ENCODE measurements around the gene PRORP. TPM values are rescaled to one million over a fixed set of nuclear protein-coding genes. Genes with fewer than 3 reads are reported as not detected.

Gene PRORP
- total and polyA plus RNA-seq, 9 of the 15 experiments (the other 6 are each of a cell fraction or from before 2014, with no cell fraction given) = 21.9 to 48.7 (median 36.5) TPM

DNA sequence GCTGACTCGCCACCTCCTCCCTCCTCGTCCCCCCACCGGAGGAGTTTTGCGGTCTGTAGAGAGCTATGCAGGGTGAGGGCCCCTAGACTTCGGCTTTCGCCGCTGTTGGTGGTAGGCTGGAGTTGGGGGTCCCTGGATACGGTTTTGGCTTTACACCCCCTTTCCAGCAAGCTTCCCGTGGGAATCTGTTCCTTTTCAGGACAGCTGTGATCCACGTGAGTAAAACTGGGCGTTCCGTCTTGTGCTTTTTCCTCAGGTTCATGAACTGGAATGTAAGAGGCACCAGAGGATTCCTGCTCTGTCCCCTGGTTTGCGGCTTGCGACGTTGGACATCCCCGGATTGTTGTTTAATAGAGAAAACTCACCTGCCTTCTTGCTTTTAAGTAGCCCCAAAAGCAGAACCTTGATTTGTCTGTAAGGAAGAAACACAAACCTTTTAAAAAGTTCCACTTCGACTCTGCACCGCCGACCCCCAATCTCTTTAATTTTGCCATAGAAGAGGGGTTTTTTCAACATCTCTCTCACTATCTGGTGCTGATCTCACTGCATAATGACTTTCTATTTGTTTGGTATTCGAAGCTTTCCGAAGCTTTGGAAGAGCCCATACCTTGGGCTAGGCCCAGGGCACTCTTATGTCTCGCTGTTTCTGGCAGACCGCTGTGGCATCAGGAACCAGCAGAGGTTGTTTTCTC lies 490 bp downstream of the PRORP start (continued):
- TF ChIP-seq THRB (CRISPR knock-in tag; conservative IDR thresholded peaks at IDR 0.05) = no peak
- TF ChIP-seq MYNN (IDR thresholded peaks at IDR 0.05) = no peak
- TF ChIP-seq MYNN (CRISPR knock-in tag; IDR thresholded peaks at IDR 0.05) = no peak
- TF ChIP-seq NCOA2 (IDR thresholded peaks at IDR 0.05; ENCODE audit: partially characterized antibody in 2 of 2) = no peak
- TF ChIP-seq SAFB (IDR thresholded peaks at IDR 0.05; ENCODE audit: borderline replicate concordance, low read depth, low read length) = no peak
- no peak for TF ChIP-seq SP1 (CRISPR knock-in tag; IDR thresholded peaks at IDR 0.05)
- TF ChIP-seq HCFC1 (IDR thresholded peaks at IDR 0.05; ENCODE audit: low read depth, low read length) = no peak
- no peak for TF ChIP-seq SFPQ (IDR thresholded peaks at IDR 0.05; ENCODE audit: low read depth, low read length)
- TF ChIP-seq FOXM1 (IDR thresholded peaks at IDR 0.05; ENCODE audit: low read depth) = no peak
- TF ChIP-seq FOXM1 (CRISPR knock-in tag; IDR thresholded peaks at IDR 0.05; ENCODE audit: low read depth) = no peak
- TF ChIP-seq, protein P1, sequence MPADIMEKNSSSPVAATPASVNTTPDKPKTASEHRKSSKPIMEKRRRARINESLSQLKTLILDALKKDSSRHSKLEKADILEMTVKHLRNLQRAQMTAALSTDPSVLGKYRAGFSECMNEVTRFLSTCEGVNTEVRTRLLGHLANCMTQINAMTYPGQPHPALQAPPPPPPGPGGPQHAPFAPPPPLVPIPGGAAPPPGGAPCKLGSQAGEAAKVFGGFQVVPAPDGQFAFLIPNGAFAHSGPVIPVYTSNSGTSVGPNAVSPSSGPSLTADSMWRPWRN (IDR thresholded peaks at IDR 0.05; ENCODE audit: low read depth) = no peak
- peak; percentile 66; the same call in 1 of the 2 replicates for TF ChIP-seq GTF2E2 (tag; IDR thresholded peaks at IDR 0.05)
- no peak for TF ChIP-seq DPF2 (IDR thresholded peaks at IDR 0.05)
- TF ChIP-seq SUPT5H (IDR thresholded peaks at IDR 0.05) = peak; percentile 30; the same call in 1 of the 2 replicates
- no peak for TF ChIP-seq CBX2 (IDR thresholded peaks at IDR 0.05; ENCODE audit: insufficient read depth, low read length, poor library complexity, severe bottlenecking)
- TF ChIP-seq NBN (IDR thresholded peaks at IDR 0.05; ENCODE audit: low read depth) = peak; percentile 57; the same call in 1 of the 2 replicates
- TF ChIP-seq FOS (IDR thresholded peaks at IDR 0.05; ENCODE audit: extremely low read depth, insufficient read length) = no peak
- TF ChIP-seq MIER1 (IDR thresholded peaks at IDR 0.05; ENCODE audit: low read depth) = no peak
- TF ChIP-seq ZNF764 (CRISPR knock-in tag; IDR thresholded peaks at IDR 0.05; ENCODE audit: low read depth) = no peak
- peak; percentile 36; the same call in 1 of the 2 replicates for TF ChIP-seq GATA2 (CRISPR knock-in tag; IDR thresholded peaks at IDR 0.05)
- no peak for TF ChIP-seq MEF2A (IDR thresholded peaks at IDR 0.05; ENCODE audit: control insufficient read depth, low read depth, low read length)
- TF ChIP-seq TFE3 (CRISPR knock-in tag; IDR thresholded peaks at IDR 0.05) = no peak
- no peak for TF ChIP-seq ATF7 (IDR thresholded peaks at IDR 0.05)
